H1 (cell line): ENCODE results near the gene PPP1R2B. TPM values are rescaled to one million over a fixed set of nuclear protein-coding genes. Genes with fewer than 3 reads are reported as not detected.

ENCODE experiments used
- CTCF ChIA-PET: fragments of 300-600 bp; sonication (Branson Sonifier 250); formaldehyde crosslinking; loops from one replicate; lab custom pipeline; 2021; ENCODE audit not compliant: partially characterized antibody; lab: Charles Lee
- POLR2A ChIA-PET: fragments of 300-600 bp; sonication (Branson Sonifier 250); formaldehyde crosslinking; loops from one replicate; lab custom pipeline; 2021; ENCODE audit warnings: inconsistent platforms; ENCODE audit not compliant: partially characterized antibody; lab: Charles Lee
- DNase-seq, 2 experiments: peaks; one replicate each; pipeline versions ENCODE4 v3.0.0 to v3.0.0-alpha.2; 2010 to 2022; ENCODE audit warnings: low spot score in 2 of 2, low read depth in 1 of 2, mixed read lengths in 1 of 2
- FAIRE-seq: peaks from 2 replicates; lab custom pipeline; 2011; peaks lifted over from hg19 to GRCh38; lab: Jason Lieb, UNC
- H2AFZ ChIP-seq: 2 replicates; pipeline ENCODE4 v1.8.1; 2012; ENCODE audit warnings: low read length, inconsistent platforms
- H2AK5ac ChIP-seq: 2 replicates; pipeline ENCODE4 v1.6.1; 2013; ENCODE audit warnings: low read depth, low read length
- H2BK120ac ChIP-seq: replicated peaks from 2 replicates; pipeline ENCODE3; 2013; ENCODE audit warnings: low read depth, low read length, inconsistent platforms
- H2BK12ac ChIP-seq: 2 replicates; pipeline ENCODE4 v1.6.1; 2013; ENCODE audit warnings: low read depth, low read length
- H2BK15ac ChIP-seq: 2 replicates; pipeline ENCODE4 v1.6.1; 2013; ENCODE audit warnings: low read length
- H2BK20ac ChIP-seq: 2 replicates; pipeline ENCODE4 v1.6.1; 2013; ENCODE audit warnings: low read length
- H2BK5ac ChIP-seq: 2 replicates; pipeline ENCODE4 v1.6.1; 2013; ENCODE audit warnings: low read depth, low read length
- H3K14ac ChIP-seq: 2 replicates; pipeline ENCODE4 v1.6.1; 2013; ENCODE audit warnings: inconsistent platforms; ENCODE audit not compliant: insufficient read length
- H3K18ac ChIP-seq: 2 replicates; pipeline ENCODE4 v1.6.1; 2013; ENCODE audit warnings: low read length; ENCODE audit errors: extremely low read depth
- H3K23ac ChIP-seq: 2 replicates; pipeline ENCODE4 v1.6.1; 2013; ENCODE audit warnings: inconsistent platforms; ENCODE audit not compliant: insufficient read length
- H3K23me2 ChIP-seq: 2 replicates; pipeline ENCODE4 v1.6.1; 2013; ENCODE audit warnings: low read depth, low read length
- H3K27ac ChIP-seq: 2 replicates; pipeline ENCODE4 v1.6.1; 2011; ENCODE audit warnings: low read depth, low read length, inconsistent platforms
- H3K27me3 ChIP-seq, 4 experiments: replicated peaks in 1 of 4; 1 replicate in 1 of 4; 2 replicates in 3 of 4; pipeline versions ENCODE4 v1.6.1 to v1.8.1; 2011 to 2013; ENCODE audit warnings: low read length in 3 of 4, mild to moderate bottlenecking in 3 of 4, inconsistent platforms in 2 of 4, mixed read lengths in 2 of 4, moderate library complexity in 1 of 4; ENCODE audit not compliant: control insufficient read depth in 3 of 4, insufficient read depth in 3 of 4; ENCODE audit errors: extremely low read depth in 1 of 4
- H3K36me3 ChIP-seq, 4 experiments: 2 replicates each; pipeline versions ENCODE4 v1.6.1 to v1.8.1; 2011 to 2013; ENCODE audit warnings: mild to moderate bottlenecking in 4 of 4, low read length in 3 of 4, moderate library complexity in 2 of 4, control low read depth in 1 of 4, inconsistent platforms in 1 of 4; ENCODE audit not compliant: insufficient read depth in 4 of 4, control insufficient read depth in 2 of 4
- H3K4ac ChIP-seq: replicated peaks from 2 replicates; pipeline ENCODE3; 2013; ENCODE audit warnings: low read length, low read depth, mixed read lengths, inconsistent platforms; ENCODE audit not compliant: insufficient read length
- H3K4me1 ChIP-seq, 4 experiments: replicated peaks in 1 of 4; 1 replicate in 1 of 4; 2 replicates in 3 of 4; pipeline versions ENCODE4 v1.6.1 to v1.8.1; 2011 to 2013; ENCODE audit warnings: low read length in 3 of 4, inconsistent platforms in 2 of 4, mixed read lengths in 1 of 4; ENCODE audit not compliant: insufficient read depth in 4 of 4, control insufficient read depth in 3 of 4
- H3K4me2 ChIP-seq, 2 experiments: 2 replicates each; pipeline versions ENCODE4 v1.6.1 to v1.8.1; 2011 to 2013; ENCODE audit warnings: low read depth in 2 of 2, low read length in 2 of 2, control low read depth in 1 of 2, inconsistent platforms in 1 of 2, mild to moderate bottlenecking in 1 of 2; ENCODE audit not compliant: insufficient read depth in 1 of 2
- H3K4me3 ChIP-seq, 4 experiments: fragments of 200-600, 300-600 bp in 1 of 4; sonication (generic), shearing (Covaris generic), sonication (Bioruptor Twin) in 1 of 4; 2 replicates each; pipeline versions ENCODE4 v1.5.1 to v1.8.1; 2011 to 2016; ENCODE audit warnings: low read length in 4 of 4, low read depth in 3 of 4, control low read depth in 2 of 4, inconsistent platforms in 2 of 4, mild to moderate bottlenecking in 2 of 4, mixed read lengths in 1 of 4, moderate library complexity in 1 of 4; ENCODE audit not compliant: insufficient read depth in 2 of 4; ENCODE audit errors: extremely low read depth in 1 of 4
- H3K56ac ChIP-seq: replicated peaks from 2 replicates; pipeline ENCODE3; 2013; ENCODE audit warnings: low read depth, mild to moderate bottlenecking, mixed read lengths, low read length, inconsistent platforms; ENCODE audit not compliant: insufficient read length
- H3K79me1 ChIP-seq: 2 replicates; pipeline ENCODE4 v1.6.1; 2013; ENCODE audit warnings: low read depth, low read length, control low read depth
- H3K79me2 ChIP-seq, 2 experiments: 2 replicates each; pipeline versions ENCODE4 v1.6.1 to v1.8.1; 2012 to 2013; ENCODE audit warnings: low read length in 2 of 2, mild to moderate bottlenecking in 2 of 2, inconsistent platforms in 1 of 2; ENCODE audit not compliant: insufficient read depth in 2 of 2, control insufficient read depth in 1 of 2
- H3K9ac ChIP-seq, 4 experiments: replicated peaks in 1 of 4; 1 replicate in 1 of 4; 2 replicates in 3 of 4; pipeline versions ENCODE4 v1.6.1 to v1.8.1; 2011 to 2013; ENCODE audit warnings: low read depth in 3 of 4, low read length in 3 of 4, control low read depth in 2 of 4, mild to moderate bottlenecking in 2 of 4, moderate library complexity in 2 of 4, inconsistent platforms in 1 of 4; ENCODE audit errors: extremely low read depth in 1 of 4
- H3K9me3 ChIP-seq, 2 experiments: 2 replicates each; pipeline versions ENCODE4 v1.6.1 to v1.8.1; 2012 to 2013; ENCODE audit warnings: mild to moderate bottlenecking in 2 of 2, moderate library complexity in 2 of 2, control low read depth in 1 of 2, inconsistent platforms in 1 of 2, low read depth in 1 of 2, low read length in 1 of 2, mixed read lengths in 1 of 2; ENCODE audit not compliant: insufficient read depth in 2 of 2
- H4K20me1 ChIP-seq, 2 experiments: replicated peaks in 1 of 2; 2 replicates each; pipeline versions ENCODE3 to v1.8.1; 2011 to 2013; ENCODE audit warnings: inconsistent platforms in 2 of 2, low read length in 2 of 2, mild to moderate bottlenecking in 1 of 2; ENCODE audit not compliant: insufficient read depth in 2 of 2, control insufficient read depth in 1 of 2
- H4K5ac ChIP-seq: 2 replicates; pipeline ENCODE4 v1.6.1; 2013; ENCODE audit warnings: low read length, low read depth, mixed read lengths, inconsistent platforms; ENCODE audit not compliant: insufficient read length
- H4K8ac ChIP-seq: 2 replicates; pipeline ENCODE4 v1.8.0; 2013; ENCODE audit warnings: mild to moderate bottlenecking, moderate library complexity, low read length, inconsistent platforms; ENCODE audit not compliant: insufficient read depth; ENCODE audit errors: extremely low read depth
- H4K91ac ChIP-seq: replicated peaks from 2 replicates; pipeline ENCODE3; 2013; ENCODE audit warnings: low read length, mixed read lengths, inconsistent platforms; ENCODE audit not compliant: insufficient read length
- KDM1A ChIP-seq: fragments of 200-600, 300-600 bp; sonication (generic); IDR thresholded peaks from 2 replicates; pipeline ENCODE4 v1.7.1; 2016; ENCODE audit warnings: mild to moderate bottlenecking, low read length, borderline replicate concordance
- TCF12 ChIP-seq: IDR thresholded peaks from 2 replicates; pipeline ENCODE4 v1.6.1; 2011; ENCODE audit warnings: low read depth, mild to moderate bottlenecking, low read length
- WGBS, 2 experiments: shearing (Covaris generic) in 1 of 2; methylation state at CpG; one replicate each; pipeline versions ENCODE4 v1.1.6 to v1.1.7; 2013 to 2015; ENCODE audit warnings: low lambda C conversion rate in 2 of 2, mixed read lengths in 2 of 2, inconsistent platforms in 1 of 2, low coverage in 1 of 2, missing lambda C conversion rate in 1 of 2; ENCODE audit not compliant: insufficient replicate concordance in 2 of 2, insufficient coverage in 1 of 2, insufficient read length in 1 of 2; ENCODE audit errors: extremely low coverage in 1 of 2, missing lambda C conversion rate in 1 of 2; 5-methylcytosine and 5-hydroxymethylcytosine counted together
- polyA plus RNA-seq, 7 experiments: library from polyadenylated mRNA; depleted of rRNA in 3 of 7; stranded (reverse) in 5 of 7; unstranded in 2 of 7; fragments of >200 nt in 5 of 7; fragments of 200-250 nt in 2 of 7; gene quantifications; 1 replicate in 5 of 7; 2 replicates in 1 of 7; 4 replicates in 1 of 7; pipeline versions ENCODE4 v1.2.1 to v1.2.3, GENCODE V29; 2011 to 2013; ENCODE audit warnings: missing spikeins in 2 of 7, mixed read lengths in 2 of 7
- total RNA-seq: library from RNA; stranded (reverse); fragmentation: NEBNext Ultra II Directional; extraction: Animal tissue kit (Norgen Biotek cat#: 25700); gene quantifications from 2 replicates; pipeline ENCODE4 v1.2.1, GENCODE V29; 2021

Gene PPP1R2B
- total and polyA plus RNA-seq, 2 of the 8 experiments (the other 6 are each of a cell fraction or from before 2014, with no cell fraction given), result not detected

- TF ChIP-seq KDM1A, result no peak
- TF ChIP-seq TCF12, result no peak
- 78% methylated on average over 3 of the region's 3 CpGs; no CpG with 5 or more reads in 1 of the 2 experiments for WGBS, 2 experiments
- POLR2A ChIA-PET, result no interaction called here
These were observed 24.4 kb upstream of the PPP1R2B start for GRCh38 chr5:156825688-156826087.

More at GRCh38 chr5:156825688-156826087, 24.4 kb upstream of the PPP1R2B start:
- Histone ChIP-seq H4K8ac (no peak overlapping the region), H3K14ac (no peak overlapping the region), H2BK5ac (no peak overlapping the region), H4K5ac (no peak overlapping the region), H3K4me1 (no peaks in the 10 kb centered on the region), H3K18ac (no peak overlapping the region), H3K27ac (no peak overlapping the region), H2BK12ac (no peak overlapping the region), H3K4ac (no peak overlapping the region), H3K4me3 (no peak overlapping the region), H3K9ac (no peak overlapping the region), H3K56ac (no peak overlapping the region), H3K23ac (no peak overlapping the region), H3K9me3 (no peaks in the 10 kb centered on the region), H2AFZ (no peak overlapping the region; the same call in 1 of the 2 replicates), H3K79me1 (no peaks in the 10 kb centered on the region), H2BK15ac (no peak overlapping the region), H3K23me2 (no peaks in the 10 kb centered on the region; the same call in 1 of the 2 replicates), H2BK20ac (no peak overlapping the region), H4K91ac (no peak overlapping the region), H3K4me2 (no peak overlapping the region), H3K36me3 (no peaks in the 10 kb centered on the region), H4K20me1 (no peaks in the 10 kb centered on the region), H3K27me3 (no peaks in the 10 kb centered on the region), H2AK5ac (no peak overlapping the region), H3K79me2 (no peaks in the 10 kb centered on the region), H2BK120ac (no peak overlapping the region)
- DNase-seq (no peak), FAIRE-seq (no peak)
- CTCF ChIA-PET, result no interaction called here
